Esophagus squamous epithelium (tissue), 4 donors: ENCODE data around the gene AKAP3.

Source experiments
- POLR2A ChIP-seq, 4 donors: fragments of 450-650 bp; IDR thresholded peaks; one replicate each; pipeline ENCODE4 v1.6.1; 2017; ENCODE audit warnings: antibody characterized with exemption in 4 of 4, mild to moderate bottlenecking in 4 of 4, moderate library complexity in 3 of 4
- TF ChIP-seq, protein P1 (sequence below), 6 experiments: fragments of 450-650 bp in 4 of 6; fragments of 200-600 bp in 2 of 6; sonication (generic) in 2 of 6; IDR thresholded peaks; one replicate each; pipeline ENCODE4 v1.5.1; 2016 to 2019; ENCODE audit warnings: antibody characterized with exemption in 6 of 6, mild to moderate bottlenecking in 4 of 6, moderate library complexity in 4 of 6

DNA sequence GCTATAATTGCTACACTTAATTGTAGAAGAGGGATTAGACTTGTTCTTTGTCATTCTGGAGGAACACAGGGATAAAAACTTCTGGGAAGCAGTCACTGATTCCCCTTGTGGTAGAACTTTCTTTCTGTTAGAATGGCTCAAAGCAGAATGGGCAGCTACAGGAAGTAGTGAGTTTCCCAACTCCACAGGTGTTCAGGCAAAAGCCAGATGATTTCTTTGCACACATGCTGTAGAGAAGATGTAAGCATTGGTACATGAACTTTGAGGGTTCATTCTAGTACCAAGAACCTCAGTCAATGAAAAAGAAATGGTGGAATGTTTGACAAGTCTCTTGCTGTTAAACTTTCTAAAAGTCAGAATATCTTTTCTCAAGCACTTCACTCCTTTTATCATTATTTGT is 4.4 kb upstream of the AKAP3 start:
- TF ChIP-seq POLR2A (IDR thresholded peaks at IDR 0.05): no peak
- TF ChIP-seq, protein P1, sequence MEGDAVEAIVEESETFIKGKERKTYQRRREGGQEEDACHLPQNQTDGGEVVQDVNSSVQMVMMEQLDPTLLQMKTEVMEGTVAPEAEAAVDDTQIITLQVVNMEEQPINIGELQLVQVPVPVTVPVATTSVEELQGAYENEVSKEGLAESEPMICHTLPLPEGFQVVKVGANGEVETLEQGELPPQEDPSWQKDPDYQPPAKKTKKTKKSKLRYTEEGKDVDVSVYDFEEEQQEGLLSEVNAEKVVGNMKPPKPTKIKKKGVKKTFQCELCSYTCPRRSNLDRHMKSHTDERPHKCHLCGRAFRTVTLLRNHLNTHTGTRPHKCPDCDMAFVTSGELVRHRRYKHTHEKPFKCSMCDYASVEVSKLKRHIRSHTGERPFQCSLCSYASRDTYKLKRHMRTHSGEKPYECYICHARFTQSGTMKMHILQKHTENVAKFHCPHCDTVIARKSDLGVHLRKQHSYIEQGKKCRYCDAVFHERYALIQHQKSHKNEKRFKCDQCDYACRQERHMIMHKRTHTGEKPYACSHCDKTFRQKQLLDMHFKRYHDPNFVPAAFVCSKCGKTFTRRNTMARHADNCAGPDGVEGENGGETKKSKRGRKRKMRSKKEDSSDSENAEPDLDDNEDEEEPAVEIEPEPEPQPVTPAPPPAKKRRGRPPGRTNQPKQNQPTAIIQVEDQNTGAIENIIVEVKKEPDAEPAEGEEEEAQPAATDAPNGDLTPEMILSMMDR (IDR thresholded peaks at IDR 0.05): no peak
